H9 (cell line): Measurements from ENCODE around the gene TOP1. TPM values are rescaled to one million over a fixed set of nuclear protein-coding genes. Genes with fewer than 3 reads are reported as not detected.

Experiments used
- DNase-seq: peaks from one replicate; pipeline ENCODE4 v3.0.0-alpha.2; 2017
- H2AFZ ChIP-seq: one replicate; pipeline ENCODE4 v1.6.1; 2013; ENCODE audit warnings: mild to moderate bottlenecking, low read length, control low read depth, moderate library complexity
- H2AK5ac ChIP-seq: 2 replicates; pipeline ENCODE4 v1.6.1; 2013; ENCODE audit warnings: low read length, control low read depth, mixed read lengths; ENCODE audit not compliant: insufficient read length
- H2BK120ac ChIP-seq: one replicate; pipeline ENCODE4 v1.6.1; 2013; ENCODE audit warnings: low read depth, mild to moderate bottlenecking, low read length, control low read depth, inconsistent platforms; ENCODE audit not compliant: poor library complexity, severe bottlenecking
- H2BK12ac ChIP-seq: 2 replicates; pipeline ENCODE4 v1.6.1; 2013; ENCODE audit warnings: low read length, control low read depth, mixed read lengths, low read depth; ENCODE audit not compliant: insufficient read length
- H2BK15ac ChIP-seq: 2 replicates; pipeline ENCODE4 v1.6.1; 2013; ENCODE audit warnings: low read depth, low read length, control low read depth
- H2BK20ac ChIP-seq: one replicate; pipeline ENCODE4 v1.6.1; 2013; ENCODE audit warnings: low read depth, mild to moderate bottlenecking, low read length, control low read depth, inconsistent platforms; ENCODE audit not compliant: poor library complexity, severe bottlenecking
- H2BK5ac ChIP-seq: 2 replicates; pipeline ENCODE4 v1.6.1; 2013; ENCODE audit warnings: low read length, control low read depth, mixed read lengths; ENCODE audit not compliant: insufficient read length
- H3K14ac ChIP-seq: 2 replicates; pipeline ENCODE4 v1.6.1; 2013; ENCODE audit warnings: low read length, control low read depth; ENCODE audit not compliant: insufficient read depth
- H3K18ac ChIP-seq: 2 replicates; pipeline ENCODE4 v1.6.1; 2013; ENCODE audit warnings: low read depth, mild to moderate bottlenecking, mixed read lengths, low read length, control low read depth; ENCODE audit not compliant: insufficient read length
- H3K23ac ChIP-seq: 2 replicates; pipeline ENCODE4 v1.6.1; 2013; ENCODE audit warnings: low read length, control low read depth, mixed read lengths, low read depth; ENCODE audit not compliant: insufficient read length
- H3K23me2 ChIP-seq: 2 replicates; pipeline ENCODE4 v1.6.1; 2013; ENCODE audit warnings: low read depth, mild to moderate bottlenecking, mixed read lengths, low read length, control low read depth; ENCODE audit not compliant: insufficient read length, poor library complexity, severe bottlenecking
- H3K27ac ChIP-seq: 2 replicates; pipeline ENCODE4 v1.5.1; 2013; ENCODE audit warnings: low read length, control low read depth, mixed read lengths, low read depth; ENCODE audit not compliant: insufficient read length
- H3K27me3 ChIP-seq: 2 replicates; pipeline ENCODE4 v1.6.1; 2013; ENCODE audit warnings: low read length, control low read depth, inconsistent platforms; ENCODE audit not compliant: insufficient read depth
- H3K4ac ChIP-seq: 2 replicates; pipeline ENCODE4 v1.6.1; 2013; ENCODE audit warnings: low read depth, mild to moderate bottlenecking, control low read depth, inconsistent platforms, low read length, moderate library complexity
- H3K4me1 ChIP-seq: 2 replicates; pipeline ENCODE4 v1.6.1; 2013; ENCODE audit warnings: low read length, control low read depth, inconsistent platforms; ENCODE audit not compliant: insufficient read depth
- H3K4me2 ChIP-seq: 2 replicates; pipeline ENCODE4 v1.6.1; 2013; ENCODE audit warnings: low read length, control low read depth, mixed read lengths; ENCODE audit not compliant: insufficient read length, insufficient read depth
- H3K56ac ChIP-seq: 2 replicates; pipeline ENCODE4 v1.6.1; 2013; ENCODE audit warnings: low read depth, mild to moderate bottlenecking, mixed read lengths, low read length, control low read depth; ENCODE audit not compliant: insufficient read length
- H3K79me1 ChIP-seq: 2 replicates; pipeline ENCODE4 v1.6.1; 2013; ENCODE audit warnings: low read depth, mild to moderate bottlenecking, moderate library complexity, low read length, control low read depth, inconsistent platforms; ENCODE audit not compliant: insufficient read depth, poor library complexity, severe bottlenecking
- H3K79me2 ChIP-seq: 2 replicates; pipeline ENCODE4 v1.6.1; 2013; ENCODE audit warnings: low read length, control low read depth, inconsistent platforms; ENCODE audit not compliant: insufficient read depth
- H3K9ac ChIP-seq: 2 replicates; pipeline ENCODE4 v1.6.1; 2013; ENCODE audit warnings: low read length, control low read depth, mixed read lengths; ENCODE audit not compliant: insufficient read length; ENCODE audit errors: extremely low read depth
- H3K9me3 ChIP-seq: one replicate; pipeline ENCODE4 v1.6.1; 2013; ENCODE audit warnings: low read depth, low read length, inconsistent platforms; ENCODE audit not compliant: control insufficient read depth
- H3T11ph ChIP-seq: one replicate; pipeline ENCODE4 v1.6.1; 2013; ENCODE audit warnings: mild to moderate bottlenecking, low read length, control low read depth, inconsistent platforms
- H4K20me1 ChIP-seq: one replicate; pipeline ENCODE4 v1.6.1; 2013; ENCODE audit not compliant: control insufficient read depth, insufficient read length, insufficient read depth
- H4K5ac ChIP-seq: 2 replicates; pipeline ENCODE4 v1.6.1; 2013; ENCODE audit warnings: low read depth, mild to moderate bottlenecking, mixed read lengths, low read length, control low read depth; ENCODE audit not compliant: insufficient read length
- H4K8ac ChIP-seq: replicated peaks from 2 replicates; pipeline ENCODE4 v1.6.1; 2013; ENCODE audit warnings: low read length, control low read depth, mixed read lengths, low read depth; ENCODE audit not compliant: insufficient read length
- H4K91ac ChIP-seq: 2 replicates; pipeline ENCODE4 v1.6.1; 2013; ENCODE audit warnings: low read depth, mild to moderate bottlenecking, moderate library complexity, mixed read lengths, low read length, control low read depth; ENCODE audit not compliant: insufficient read length
- H3K27ac Mint-ChIP-seq, 3 experiments: 2 replicates in 2 of 3; 3 replicates in 1 of 3; pipeline ENCODE4 v1.8.0; 2020 to 2021; ENCODE audit warnings: mixed read lengths in 3 of 3, mild to moderate bottlenecking in 1 of 3, moderate library complexity in 1 of 3
- H3K27me3 Mint-ChIP-seq: 2 replicates; pipeline ENCODE4 v1.8.0; 2021; ENCODE audit warnings: low read depth, mild to moderate bottlenecking, moderate library complexity, mixed read lengths
- H3K36me3 Mint-ChIP-seq, 3 experiments: 2 replicates in 2 of 3; 3 replicates in 1 of 3; pipeline ENCODE4 v1.8.0; 2020 to 2021; ENCODE audit warnings: low read depth in 3 of 3, mixed read lengths in 3 of 3; ENCODE audit not compliant: insufficient read depth in 1 of 3
- H3K4me1 Mint-ChIP-seq, 2 experiments: 2 replicates each; pipeline ENCODE4 v1.8.0; 2020; ENCODE audit warnings: mixed read lengths in 2 of 2
- H3K4me3 Mint-ChIP-seq, 2 experiments: 2 replicates in 1 of 2; 3 replicates in 1 of 2; pipeline ENCODE4 v1.8.0; 2020 to 2021; ENCODE audit warnings: mild to moderate bottlenecking in 2 of 2, mixed read lengths in 2 of 2, moderate library complexity in 1 of 2
- H3K9me3 Mint-ChIP-seq, 2 experiments: 2 replicates in 1 of 2; 3 replicates in 1 of 2; pipeline ENCODE4 v1.8.0; 2020; ENCODE audit warnings: mild to moderate bottlenecking in 2 of 2, mixed read lengths in 2 of 2, moderate library complexity in 1 of 2
- CTCF ChIP-seq: fragments of 200-600 bp; sonication (generic); conservative IDR thresholded peaks from 3 replicates; pipeline ENCODE4 v1.8.0; 2021; ENCODE audit warnings: antibody characterized with exemption, mild to moderate bottlenecking
- WGBS: extraction: QIAGEN DNeasy Blood & Tissue Kit; methylation state at CpG from one replicate; pipeline ENCODE4 v1.1.7; 2013; ENCODE audit warnings: missing lambda C conversion rate, low lambda C conversion rate, mixed read lengths; ENCODE audit not compliant: insufficient read length; ENCODE audit errors: extremely low coverage; 5-methylcytosine and 5-hydroxymethylcytosine counted together
- total RNA-seq: library from RNA; stranded (reverse); gene quantifications from 2 replicates; pipeline ENCODE4 v1.2.1, GENCODE V29; 2021

TOP1 gene
- total RNA-seq, 1 experiment from 2014 or later: 96.4 TPM

- no peak overlapping the region for H3K4ac ChIP-seq
- no peak overlapping the region for H3T11ph ChIP-seq
- no peaks in the 10 kb centered on the region for H3K9me3 ChIP-seq
- no peaks in the 10 kb centered on the region for H3K79me2 ChIP-seq
- H2BK15ac ChIP-seq: no peak overlapping the region
- no peak overlapping the region for H2BK120ac ChIP-seq
- H4K5ac ChIP-seq: no peak overlapping the region
- H3K56ac ChIP-seq: no peak overlapping the region
- TF ChIP-seq CTCF: 0 out of 3 replicates have a peak, but pooled peaks have one; percentile 15
- H4K8ac ChIP-seq: no peak overlapping the region
- WGBS: no CpG with 5 or more reads among the region's 3 CpGs
- H2AK5ac ChIP-seq: no peak overlapping the region
- no peak overlapping the region for H3K9ac ChIP-seq
- H3K27ac ChIP-seq: no peak overlapping the region
- no peak for DNase-seq
- H3K27me3 ChIP-seq: no peaks in the 10 kb centered on the region
- H2BK20ac ChIP-seq: no peak overlapping the region
- H2AFZ ChIP-seq: no peak overlapping the region
- peaks cover 0 to 9% of the 10 kb centered on the region in 2 experiments; a peak in 1 of 4 replicates for H3K4me1 Mint-ChIP-seq
- no peak overlapping the region for H3K4me2 ChIP-seq
- peak overlapping the region in 1 of 3 experiments; percentile 13; a peak in 1 of 7 replicates for H3K27ac Mint-ChIP-seq
- no peak overlapping the region for H3K14ac ChIP-seq
- H2BK5ac ChIP-seq: no peak overlapping the region
- no peaks in the 10 kb centered on the region for H3K79me1 ChIP-seq
- H3K4me3 Mint-ChIP-seq: no peak overlapping the region
- no peaks in the 10 kb centered on the region for H4K20me1 ChIP-seq
- H3K18ac ChIP-seq: no peak overlapping the region
- H3K36me3 Mint-ChIP-seq: no peaks in the 10 kb centered on the region
- no peaks in the 10 kb centered on the region for H3K4me1 ChIP-seq
- no peak overlapping the region for H2BK12ac ChIP-seq
- H4K91ac ChIP-seq: no peak overlapping the region
- H3K27me3 Mint-ChIP-seq: peaks cover 4% of the 10 kb centered on the region
- no peaks in the 10 kb centered on the region for H3K9me3 Mint-ChIP-seq
- H3K23me2 ChIP-seq: no peaks in the 10 kb centered on the region
- H3K23ac ChIP-seq: no peak overlapping the region
Measured at GRCh38 chr20:41017448-41018042, 11.1 kb upstream of the TOP1 start.
